GM12892 (cell line): ENCODE measurements around the gene ANKRD17.

Source experiments
- POLR2A ChIP-seq: IDR thresholded peaks from 2 replicates; pipeline ENCODE4 v1.6.1; 2011; ENCODE audit warnings: low read depth, low read length, control low read depth
- POLR2AphosphoS5 ChIP-seq: IDR thresholded peaks from 2 replicates; pipeline ENCODE4 v1.6.1; 2011; ENCODE audit warnings: low read depth, low read length, control low read depth

- TF ChIP-seq POLR2A (peak; percentile 96), POLR2AphosphoS5 (peak; percentile 96)
Measured at GRCh38 chr4:73258686-73259570, at the start of gene ANKRD17.
